ENCODE measurements around the gene POLN. TPM values are rescaled to one million over a fixed set of nuclear protein-coding genes. Genes with fewer than 3 reads are reported as not detected.

The POLN gene
- polyA plus RNA-seq, 3 donors: 0.08 to 0.33 (median 0.28) TPM

- WGBS (ENCODE audit: insufficient coverage): 7% methylated on average over 8 of the region's 10 CpGs
- peaks cover 12 to 23% of the 10 kb centered on the region in 2 donors for H3K36me3 ChIP-seq (replicated peaks in 1 of 2; ENCODE audit: control insufficient read depth in 1 of 2, insufficient read depth in 2 of 2, low read length in 2 of 2)
- H3K4me3 ChIP-seq (replicated peaks in 1 of 3; ENCODE audit: low read depth in 2 of 3, low read length in 3 of 3): no peak overlapping the region
- no peaks in the 10 kb centered on the region for H3K9me3 ChIP-seq (replicated peaks in 1 of 2; ENCODE audit: control insufficient read depth in 1 of 2, insufficient read depth in 1 of 2, low read length in 2 of 2)
- H3K27ac Mint-ChIP-seq: peak overlapping the region in 1 of 7 donors; percentile 39
- peaks cover 0 to 3% (median 0%) of the 10 kb centered on the region in 3 donors for H3K27me3 Mint-ChIP-seq (ENCODE audit: low read depth in 3 of 3)
- peak; percentile 38 to 58 (median 46) for DNase-seq
- no peak overlapping the region for H3K9ac ChIP-seq (ENCODE audit: insufficient read depth, low read length, poor library complexity, severe bottlenecking)
- peaks cover 5% of the 10 kb centered on the region for H3K4me1 Mint-ChIP-seq
- no peaks in the 10 kb centered on the region for H4K20me1 ChIP-seq (ENCODE audit: insufficient read depth, low read length)
- intact Hi-C loops (cut with micrococcal nuclease): loop anchor here (5.0 kb wide), 1 partner anchor 222 kb away; no protein-coding TSS in a partner anchor
- H3K27ac ChIP-seq (ENCODE audit: low read depth in 1 of 2, low read length in 2 of 2): no peak overlapping the region
- H3K27me3 ChIP-seq (ENCODE audit: control insufficient read depth in 2 of 2, insufficient read depth in 2 of 2, low read length in 2 of 2): no peaks in the 10 kb centered on the region
- H3K79me2 ChIP-seq (ENCODE audit: insufficient read depth, low read length): no peaks in the 10 kb centered on the region
- no peak overlapping the region for H3K4me2 ChIP-seq (replicated peaks; ENCODE audit: extremely low read depth, low read length, poor library complexity, severe bottlenecking)
- H3K36me3 Mint-ChIP-seq: peaks cover 15 to 22% of the 10 kb centered on the region in 2 donors
- no peak overlapping the region for H2AFZ ChIP-seq (ENCODE audit: insufficient read depth, low read depth, low read length, poor library complexity, severe bottlenecking)
- H3K4me3 Mint-ChIP-seq: peak overlapping the region in 1 of 2 donors; percentile 56
- no peaks in the 10 kb centered on the region for H3K4me1 ChIP-seq (ENCODE audit: control insufficient read depth in 1 of 2, insufficient read depth in 2 of 2, low read length in 2 of 2)
- TF ChIP-seq, protein P1, sequence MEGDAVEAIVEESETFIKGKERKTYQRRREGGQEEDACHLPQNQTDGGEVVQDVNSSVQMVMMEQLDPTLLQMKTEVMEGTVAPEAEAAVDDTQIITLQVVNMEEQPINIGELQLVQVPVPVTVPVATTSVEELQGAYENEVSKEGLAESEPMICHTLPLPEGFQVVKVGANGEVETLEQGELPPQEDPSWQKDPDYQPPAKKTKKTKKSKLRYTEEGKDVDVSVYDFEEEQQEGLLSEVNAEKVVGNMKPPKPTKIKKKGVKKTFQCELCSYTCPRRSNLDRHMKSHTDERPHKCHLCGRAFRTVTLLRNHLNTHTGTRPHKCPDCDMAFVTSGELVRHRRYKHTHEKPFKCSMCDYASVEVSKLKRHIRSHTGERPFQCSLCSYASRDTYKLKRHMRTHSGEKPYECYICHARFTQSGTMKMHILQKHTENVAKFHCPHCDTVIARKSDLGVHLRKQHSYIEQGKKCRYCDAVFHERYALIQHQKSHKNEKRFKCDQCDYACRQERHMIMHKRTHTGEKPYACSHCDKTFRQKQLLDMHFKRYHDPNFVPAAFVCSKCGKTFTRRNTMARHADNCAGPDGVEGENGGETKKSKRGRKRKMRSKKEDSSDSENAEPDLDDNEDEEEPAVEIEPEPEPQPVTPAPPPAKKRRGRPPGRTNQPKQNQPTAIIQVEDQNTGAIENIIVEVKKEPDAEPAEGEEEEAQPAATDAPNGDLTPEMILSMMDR (IDR thresholded peaks at IDR 0.05): peak; percentile 91
- H3K9me3 Mint-ChIP-seq: no peaks in the 10 kb centered on the region
Observed at GRCh38 chr4:2220016-2220630, 21.8 kb downstream of the POLN start.

DNA sequence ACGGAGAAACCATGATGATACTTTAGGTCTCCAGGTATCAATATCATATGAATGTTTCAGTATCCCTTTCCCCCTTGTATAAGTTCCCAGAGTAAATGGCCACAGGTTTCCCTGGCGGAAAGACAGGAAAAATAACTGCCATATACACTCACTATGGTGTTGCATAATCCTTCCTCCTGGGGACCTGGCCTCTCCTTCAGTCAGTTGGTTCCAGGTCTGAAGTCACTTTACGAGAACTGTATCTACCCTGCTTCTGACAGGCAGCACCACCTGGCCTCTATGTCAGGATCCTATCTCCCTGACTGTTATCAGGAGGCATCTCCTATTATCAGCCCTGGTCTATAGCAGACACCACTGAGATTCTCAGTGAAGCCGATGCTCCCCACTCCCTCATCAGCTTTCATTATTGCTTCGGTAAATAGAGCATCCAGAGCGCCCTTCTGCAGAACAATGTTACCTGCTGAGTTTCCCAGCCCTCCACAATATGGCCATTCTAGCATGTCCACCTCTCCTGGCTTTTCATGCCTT, 22.6 kb downstream of the POLN start:
- Histone ChIP-seq H3K9me3 (replicated peaks in 1 of 2; ENCODE audit: control insufficient read depth in 1 of 2, insufficient read depth in 1 of 2, low read length in 2 of 2) (no peaks in the 10 kb centered on the region), H3K36me3 (replicated peaks in 1 of 2; ENCODE audit: control insufficient read depth in 1 of 2, insufficient read depth in 2 of 2, low read length in 2 of 2) (peaks cover 12 to 18% of the 10 kb centered on the region in 2 donors), H3K27me3 (ENCODE audit: control insufficient read depth in 2 of 2, insufficient read depth in 2 of 2, low read length in 2 of 2) (no peaks in the 10 kb centered on the region), H3K4me2 (replicated peaks; ENCODE audit: extremely low read depth, low read length, poor library complexity, severe bottlenecking) (no peak overlapping the region), H3K27ac (ENCODE audit: low read depth in 1 of 2, low read length in 2 of 2) (no peak overlapping the region), H3K9ac (ENCODE audit: insufficient read depth, low read length, poor library complexity, severe bottlenecking) (no peak overlapping the region), H3K79me2 (ENCODE audit: insufficient read depth, low read length) (no peaks in the 10 kb centered on the region), H3K4me1 (ENCODE audit: control insufficient read depth in 1 of 2, insufficient read depth in 2 of 2, low read length in 2 of 2) (no peaks in the 10 kb centered on the region), H3K4me3 (replicated peaks in 1 of 3; ENCODE audit: low read depth in 2 of 3, low read length in 3 of 3) (no peak overlapping the region), H4K20me1 (ENCODE audit: insufficient read depth, low read length) (no peaks in the 10 kb centered on the region), H2AFZ (ENCODE audit: insufficient read depth, low read depth, low read length, poor library complexity, severe bottlenecking) (no peak overlapping the region)
- intact Hi-C loops (cut with micrococcal nuclease): no loop called here
- H3K27me3 Mint-ChIP-seq (ENCODE audit: low read depth in 3 of 3): peaks cover 0 to 3% (median 0%) of the 10 kb centered on the region in 3 donors
- H3K9me3 Mint-ChIP-seq: no peaks in the 10 kb centered on the region
- TF ChIP-seq, protein P1 (IDR thresholded peaks at IDR 0.05): no peak
- 93% methylated on average over 6 of the region's 6 CpGs for WGBS (ENCODE audit: insufficient coverage)
- peaks cover 15 to 22% of the 10 kb centered on the region in 2 donors for H3K36me3 Mint-ChIP-seq
- H3K27ac Mint-ChIP-seq: no peak overlapping the region
- H3K4me3 Mint-ChIP-seq: no peak overlapping the region
- DNase-seq: no peak
- H3K4me1 Mint-ChIP-seq: peaks cover 5% of the 10 kb centered on the region

Data from CD14-positive monocyte (primary cell).